AG09319 (cell line): ENCODE results near the gene ARHGEF4.

ENCODE experiments used
- DNase-seq: peaks from one replicate; pipeline ENCODE4 v3.0.0-alpha.2; 2010; ENCODE audit warnings: low read depth; ENCODE audit errors: extremely low read depth
- CTCF ChIP-seq: IDR thresholded peaks from 2 replicates; pipeline ENCODE4 v1.5.1; 2011; ENCODE audit warnings: low read depth, mild to moderate bottlenecking, inconsistent platforms, low read length, moderate library complexity

The ARHGEF4 gene

DNA sequence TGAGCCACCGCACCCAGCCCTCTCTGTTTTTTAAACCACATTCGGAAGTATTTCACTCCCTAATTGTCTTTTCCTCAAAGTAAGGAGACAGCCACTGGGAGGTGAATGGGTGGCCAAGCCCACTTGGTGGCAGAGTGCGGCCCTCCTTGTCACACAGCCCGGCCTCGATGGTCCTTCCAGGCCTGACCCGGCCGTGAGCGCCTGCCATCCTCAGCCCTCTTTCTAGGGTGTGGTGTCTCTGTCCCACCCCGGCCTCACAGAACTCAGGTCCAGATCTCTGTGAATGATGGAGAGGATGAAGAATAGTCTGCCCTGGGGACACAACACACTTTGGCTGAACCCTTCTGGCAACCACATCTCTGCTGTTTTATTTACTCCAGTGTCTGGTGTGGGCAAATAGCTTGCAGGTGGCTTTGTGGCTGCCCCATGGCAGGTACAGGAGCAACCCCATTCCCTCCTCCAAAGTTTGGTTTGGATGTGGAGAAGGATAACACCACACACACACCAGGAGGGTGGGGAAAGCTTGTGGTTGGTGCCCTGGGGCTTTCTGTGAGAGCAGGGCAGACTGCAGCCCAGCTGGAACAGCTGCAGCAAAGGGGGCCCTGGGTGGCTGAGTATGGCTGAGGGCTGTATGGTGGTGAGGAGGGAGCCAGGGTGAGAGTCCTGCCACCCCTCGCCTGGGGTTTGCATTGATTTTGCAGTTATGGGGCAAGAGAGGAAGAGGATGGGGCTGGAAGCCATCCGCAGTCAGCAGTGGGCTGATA is 167.9 kb downstream of the ARHGEF4 start:
- TF ChIP-seq CTCF: no peak
- no peak for DNase-seq

DNA sequence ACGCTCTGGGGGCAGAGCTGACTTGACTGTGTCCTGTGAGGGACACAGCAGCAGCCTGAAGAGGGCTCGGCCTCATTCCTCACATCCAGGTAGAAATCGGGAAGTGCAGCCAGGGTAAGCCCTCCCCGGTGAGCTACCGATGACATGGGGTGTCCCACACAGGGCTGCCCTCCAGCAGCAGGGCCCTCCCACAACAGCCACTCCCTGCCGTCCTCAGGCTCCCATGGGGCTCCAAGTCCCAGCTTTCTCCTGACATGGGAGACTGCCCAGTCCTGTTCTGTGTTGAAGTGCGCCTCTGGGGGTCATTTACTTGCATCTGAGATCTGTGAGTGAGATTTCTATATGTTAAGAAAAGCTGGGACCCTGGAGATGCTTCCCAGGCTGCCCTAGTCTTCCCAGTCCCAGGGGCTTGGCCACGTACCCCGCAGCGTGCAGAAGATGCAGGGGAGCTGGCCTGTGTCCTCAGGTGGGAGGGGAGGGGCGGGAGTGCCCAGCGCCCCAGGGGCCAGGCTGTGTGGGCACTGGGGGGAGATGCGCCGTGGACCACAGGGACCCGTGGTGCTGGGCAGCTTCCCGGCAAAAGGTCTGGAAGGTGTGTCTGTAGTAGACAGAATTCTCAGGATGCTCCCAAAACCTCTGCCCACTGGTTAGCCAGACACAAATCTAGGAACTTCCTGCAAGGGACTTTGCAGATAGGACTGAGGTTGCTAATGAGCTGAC is 168.7 kb downstream of the ARHGEF4 start:
- no peak for TF ChIP-seq CTCF
- no peak for DNase-seq

- TF ChIP-seq CTCF: no peak
- DNase-seq: no peak
Observed at GRCh38 chr2:131006561-131006960, 169.8 kb downstream of the ARHGEF4 start.

- DNase-seq: no peak
- TF ChIP-seq CTCF: no peak
Observed at GRCh38 chr2:131008967-131009366, 172.3 kb downstream of the ARHGEF4 start.

GRCh38 chr2:131009713-131010475 is 173.2 kb downstream of the ARHGEF4 start:
- no peak for TF ChIP-seq CTCF
- DNase-seq: no peak

GRCh38 chr2:131010566-131010965 is 173.9 kb downstream of the ARHGEF4 start:
- no peak for TF ChIP-seq CTCF
- no peak for DNase-seq

DNA sequence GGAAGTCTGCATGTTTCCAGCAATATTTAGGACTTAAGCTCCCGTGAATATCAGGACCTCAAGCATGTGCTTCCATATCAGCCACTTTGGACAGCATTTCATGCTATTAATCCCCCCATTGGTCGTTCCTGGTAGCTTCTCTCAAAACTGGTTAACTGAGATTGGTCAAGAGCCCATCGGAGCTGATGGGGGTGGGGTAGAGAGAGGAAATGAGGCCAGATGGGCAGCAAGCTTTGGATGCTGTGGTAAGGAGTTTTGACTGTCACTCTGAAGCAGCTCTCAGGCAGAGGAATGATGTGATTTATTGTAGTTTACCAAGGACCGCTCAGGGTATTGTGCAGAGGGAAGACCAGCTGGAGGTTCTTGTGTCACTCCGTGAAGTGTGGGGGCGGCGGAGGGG is 174.8 kb downstream of the ARHGEF4 start:
- TF ChIP-seq CTCF: no peak
- DNase-seq: no peak
